K562 (cell line): Measurements from ENCODE around the gene MYOZ3. TPM values are rescaled to one million over a fixed set of nuclear protein-coding genes. Genes with fewer than 3 reads are reported as not detected.
A peak's percentile ranks its signal among the peaks of the same experiment; 100 is the strongest.

Experiments used
- ARID1B ChIP-seq: fragments of 450-650 bp; IDR thresholded peaks from 2 replicates; pipeline ENCODE4 v1.6.1; 2016; ENCODE audit warnings: antibody characterized with exemption, mild to moderate bottlenecking, inconsistent platforms
- CHD4 ChIP-seq: fragments of 200-600 bp; sonication (generic); IDR thresholded peaks from 3 replicates; pipeline ENCODE4 v1.6.1; 2012; ENCODE audit warnings: low read depth, mild to moderate bottlenecking, mixed read lengths, low read length, inconsistent platforms; ENCODE audit not compliant: insufficient read depth, insufficient replicate concordance, poor library complexity, severe bottlenecking
- NFIC ChIP-seq: fragments of 450-650 bp; IDR thresholded peaks from 2 replicates; pipeline ENCODE4 v1.6.1; 2017; ENCODE audit warnings: mild to moderate bottlenecking, inconsistent platforms
- NR2C2 ChIP-seq, 2 experiments: fragments of 200-800 bp in 1 of 2; sonication (Bioruptor generic) in 1 of 2; sonication (generic) in 1 of 2; formaldehyde crosslinking in 1 of 2; IDR thresholded peaks; 2 replicates each; pipeline versions ENCODE4 v1.6.1 to v1.8.0; 2016 to 2022; ENCODE audit warnings: mild to moderate bottlenecking in 1 of 2, missing compliant biosample characterization in 1 of 2, missing genetic modification characterization in 1 of 2, missing genetic modification reagents in 1 of 2
- RBM39 ChIP-seq: fragments of 200-400 bp; formaldehyde crosslinking; optimal IDR thresholded peaks from 2 replicates; pipeline ENCODE3; 2018; ENCODE audit warnings: low read depth, low read length
- SRSF1 ChIP-seq: fragments of 200-400 bp; formaldehyde crosslinking; IDR thresholded peaks from 2 replicates; pipeline ENCODE4 v1.6.1; 2017; ENCODE audit warnings: mild to moderate bottlenecking, low read depth, low read length, moderate library complexity
- ZBTB17 ChIP-seq: fragments of 450-650 bp; formaldehyde crosslinking; IDR thresholded peaks from 2 replicates; pipeline ENCODE4 v1.4.0; 2020; ENCODE audit warnings: mild to moderate bottlenecking
- ZNF316 ChIP-seq: fragments of 450-650 bp; IDR thresholded peaks from 2 replicates; pipeline ENCODE4 v1.6.1; 2016
- ZNF384 ChIP-seq: IDR thresholded peaks from 2 replicates; pipeline ENCODE4 v1.6.1; 2012; ENCODE audit warnings: low read depth, low read length, improper control_type of control experiment
- ZNF395 ChIP-seq: fragments of 200-800 bp; sonication (Bioruptor generic); IDR thresholded peaks from 2 replicates; pipeline ENCODE4 v1.6.1; 2017; ENCODE audit warnings: missing genetic modification characterization, missing compliant biosample characterization
- ZSCAN32 ChIP-seq: fragments of 450-650 bp; formaldehyde crosslinking; IDR thresholded peaks from 2 replicates; pipeline ENCODE4 v1.4.0; 2020; ENCODE audit warnings: mild to moderate bottlenecking, moderate library complexity
- polyA plus RNA-seq, 8 experiments: library from polyadenylated mRNA; depleted of rRNA in 4 of 8; stranded (reverse) in 5 of 8; unstranded in 3 of 8; fragments of >200 nt; fragmentation: Nextera tagmentation in 2 of 8; fragmentation: Illumina TruSeq in 1 of 8; extraction: Ambion mirVana in 2 of 8; extraction: Trizol in 1 of 8; gene quantifications; 2 replicates each; pipeline versions ENCODE4 v1.2.1 to v1.2.3, GENCODE V29; 2011 to 2014; ENCODE audit warnings: inconsistent platforms in 1 of 8, missing spikeins in 1 of 8
- total RNA-seq, 7 experiments: library from RNA; depleted of rRNA in 6 of 7; stranded (reverse); fragments of >200 nt in 6 of 7; fragmentation: Illumina TruSeq in 2 of 7; extraction: Trizol in 2 of 7; gene quantifications; 2 replicates each; pipeline versions ENCODE4 v1.2.1 to v1.2.3, GENCODE V29; 2011 to 2021; ENCODE audit warnings: low replicate concordance in 1 of 7
- TF ChIP-seq, protein P1 (sequence below): fragments of 250-450 bp; sonication (Bioruptor Pico); IDR thresholded peaks from 2 replicates; pipeline ENCODE4 v1.8.0; 2022; ENCODE audit warnings: inconsistent platforms, mild to moderate bottlenecking, moderate library complexity, borderline replicate concordance
- TF ChIP-seq, protein P2 (sequence below): IDR thresholded peaks from 3 replicates; pipeline ENCODE4 v1.6.1; 2011; ENCODE audit warnings: borderline replicate concordance, mild to moderate bottlenecking, moderate library complexity; ENCODE audit not compliant: insufficient read length; ENCODE audit errors: extremely low read depth

The MYOZ3 gene
- total and polyA plus RNA-seq, 9 of the 15 experiments (the other 6 are each of a cell fraction or from before 2014, with no cell fraction given): not detected

GRCh38 chr5:150644058-150644457 is 17.0 kb upstream of the MYOZ3 start (continued):
- TF ChIP-seq CHD4 (no peak), ZNF395 (CRISPR knock-in tag) (no peak), ZNF384 (peak; percentile 49; the same call in 1 of the 2 replicates), ZSCAN32 (CRISPR knock-in tag) (no peak), ARID1B (no peak), SRSF1 (no peak), NFIC (no peak), NR2C2 (CRISPR knock-in tag; IDR thresholded peaks at IDR 0.05) (no peak), NR2C2 (tag; IDR thresholded peaks at IDR 0.05) (no peak), ZNF316 (peak; percentile 66), ZBTB17 (CRISPR knock-in tag) (no peak), RBM39 (no peak)
- TF ChIP-seq, protein P1, sequence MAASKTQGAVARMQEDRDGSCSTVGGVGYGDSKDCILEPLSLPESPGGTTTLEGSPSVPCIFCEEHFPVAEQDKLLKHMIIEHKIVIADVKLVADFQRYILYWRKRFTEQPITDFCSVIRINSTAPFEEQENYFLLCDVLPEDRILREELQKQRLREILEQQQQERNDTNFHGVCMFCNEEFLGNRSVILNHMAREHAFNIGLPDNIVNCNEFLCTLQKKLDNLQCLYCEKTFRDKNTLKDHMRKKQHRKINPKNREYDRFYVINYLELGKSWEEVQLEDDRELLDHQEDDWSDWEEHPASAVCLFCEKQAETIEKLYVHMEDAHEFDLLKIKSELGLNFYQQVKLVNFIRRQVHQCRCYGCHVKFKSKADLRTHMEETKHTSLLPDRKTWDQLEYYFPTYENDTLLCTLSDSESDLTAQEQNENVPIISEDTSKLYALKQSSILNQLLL: no peak
- TF ChIP-seq, protein P2, sequence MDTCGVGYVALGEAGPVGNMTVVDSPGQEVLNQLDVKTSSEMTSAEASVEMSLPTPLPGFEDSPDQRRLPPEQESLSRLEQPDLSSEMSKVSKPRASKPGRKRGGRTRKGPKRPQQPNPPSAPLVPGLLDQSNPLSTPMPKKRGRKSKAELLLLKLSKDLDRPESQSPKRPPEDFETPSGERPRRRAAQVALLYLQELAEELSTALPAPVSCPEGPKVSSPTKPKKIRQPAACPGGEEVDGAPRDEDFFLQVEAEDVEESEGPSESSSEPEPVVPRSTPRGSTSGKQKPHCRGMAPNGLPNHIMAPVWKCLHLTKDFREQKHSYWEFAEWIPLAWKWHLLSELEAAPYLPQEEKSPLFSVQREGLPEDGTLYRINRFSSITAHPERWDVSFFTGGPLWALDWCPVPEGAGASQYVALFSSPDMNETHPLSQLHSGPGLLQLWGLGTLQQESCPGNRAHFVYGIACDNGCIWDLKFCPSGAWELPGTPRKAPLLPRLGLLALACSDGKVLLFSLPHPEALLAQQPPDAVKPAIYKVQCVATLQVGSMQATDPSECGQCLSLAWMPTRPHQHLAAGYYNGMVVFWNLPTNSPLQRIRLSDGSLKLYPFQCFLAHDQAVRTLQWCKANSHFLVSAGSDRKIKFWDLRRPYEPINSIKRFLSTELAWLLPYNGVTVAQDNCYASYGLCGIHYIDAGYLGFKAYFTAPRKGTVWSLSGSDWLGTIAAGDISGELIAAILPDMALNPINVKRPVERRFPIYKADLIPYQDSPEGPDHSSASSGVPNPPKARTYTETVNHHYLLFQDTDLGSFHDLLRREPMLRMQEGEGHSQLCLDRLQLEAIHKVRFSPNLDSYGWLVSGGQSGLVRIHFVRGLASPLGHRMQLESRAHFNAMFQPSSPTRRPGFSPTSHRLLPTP: no peak
